Bronchus fibroblast of lung (primary cell): ENCODE results near the gene DACH1. TPM values are rescaled to one million over a fixed set of nuclear protein-coding genes. Genes with fewer than 3 reads are reported as not detected.

Source experiments
- total RNA-seq: library from RNA; depleted of rRNA; stranded (reverse); fragments of >200 nt; gene quantifications from 2 replicates; pipeline ENCODE4 v1.2.3, GENCODE V29; 2015

The DACH1 gene
- under 0.01 and 0.17 TPM in 2 replicates for total RNA-seq

GRCh38 chr13:71867131-71867814 lies at the start of gene DACH1:
Gene DACH1 (minus strand): TSS chr13:71867204.

